Ishikawa (cell line): ENCODE results near the gene C19orf38.

Source experiments
- CEBPB ChIP-seq: IDR thresholded peaks from 2 replicates; pipeline ENCODE4 v1.6.1; 2012
- CREB1 ChIP-seq: IDR thresholded peaks from 2 replicates; pipeline ENCODE4 v1.6.1; 2012; ENCODE audit warnings: low read depth
- EGR1 ChIP-seq: IDR thresholded peaks from 2 replicates; pipeline ENCODE4 v1.6.1; 2012
- EP300 ChIP-seq: IDR thresholded peaks from 2 replicates; pipeline ENCODE4 v1.6.1; 2012; ENCODE audit warnings: borderline replicate concordance
- FOXM1 ChIP-seq: IDR thresholded peaks from 2 replicates; pipeline ENCODE4 v1.6.1; 2012; ENCODE audit warnings: low read depth, borderline replicate concordance
- MAX ChIP-seq: IDR thresholded peaks from 2 replicates; pipeline ENCODE4 v1.6.1; 2012
- NFIC ChIP-seq: IDR thresholded peaks from 2 replicates; pipeline ENCODE4 v1.6.1; 2012
- RAD21 ChIP-seq: IDR thresholded peaks from 2 replicates; pipeline ENCODE4 v1.6.1; 2012; ENCODE audit warnings: low read depth
- REST ChIP-seq: IDR thresholded peaks from 2 replicates; pipeline ENCODE4 v1.6.1; 2012; ENCODE audit warnings: low read depth, mild to moderate bottlenecking
- TAF1 ChIP-seq: IDR thresholded peaks from 2 replicates; pipeline ENCODE4 v1.6.1; 2012; ENCODE audit warnings: low read depth, mild to moderate bottlenecking
- TCF12 ChIP-seq: IDR thresholded peaks from 2 replicates; pipeline ENCODE4 v1.6.1; 2012; ENCODE audit warnings: low read depth
- TEAD4 ChIP-seq: IDR thresholded peaks from 2 replicates; pipeline ENCODE4 v1.6.1; 2012
- YY1 ChIP-seq: IDR thresholded peaks from 2 replicates; pipeline ENCODE4 v1.6.1; 2012; ENCODE audit warnings: low read depth
- ZBTB7A ChIP-seq: IDR thresholded peaks from 2 replicates; pipeline ENCODE4 v1.6.1; 2012; ENCODE audit warnings: low read depth
- TF ChIP-seq, protein P1 (sequence below): IDR thresholded peaks from 2 replicates; pipeline ENCODE4 v1.6.1; 2012

Gene C19orf38

DNA sequence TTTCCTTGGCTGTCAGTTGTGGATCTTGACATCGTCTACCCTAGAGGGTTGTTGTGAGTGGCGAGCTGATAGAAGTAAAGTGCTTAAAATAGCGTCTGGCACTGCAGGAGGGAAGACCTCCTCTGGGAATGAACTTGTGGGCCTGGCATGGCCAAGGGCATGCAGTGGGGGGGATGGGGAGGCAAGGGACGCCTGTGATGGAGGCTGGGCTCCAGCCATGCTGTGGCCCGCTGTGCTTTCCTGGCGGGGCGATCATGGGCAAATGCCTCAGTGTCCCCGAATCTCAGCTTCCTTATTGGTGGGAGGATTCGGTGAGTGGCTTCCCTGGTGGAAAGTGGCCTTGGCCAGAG, 33.9 kb downstream of the C19orf38 start:
- no peak for TF ChIP-seq EP300
- no peak for TF ChIP-seq RAD21
- TF ChIP-seq ZBTB7A = no peak
- TF ChIP-seq CREB1 = no peak
- no peak for TF ChIP-seq REST
- no peak for TF ChIP-seq TAF1
- TF ChIP-seq YY1 = no peak
- TF ChIP-seq MAX = no peak
- no peak for TF ChIP-seq TCF12
- TF ChIP-seq NFIC = no peak
- TF ChIP-seq, protein P1, sequence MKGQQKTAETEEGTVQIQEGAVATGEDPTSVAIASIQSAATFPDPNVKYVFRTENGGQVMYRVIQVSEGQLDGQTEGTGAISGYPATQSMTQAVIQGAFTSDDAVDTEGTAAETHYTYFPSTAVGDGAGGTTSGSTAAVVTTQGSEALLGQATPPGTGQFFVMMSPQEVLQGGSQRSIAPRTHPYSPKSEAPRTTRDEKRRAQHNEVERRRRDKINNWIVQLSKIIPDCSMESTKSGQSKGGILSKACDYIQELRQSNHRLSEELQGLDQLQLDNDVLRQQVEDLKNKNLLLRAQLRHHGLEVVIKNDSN = no peak
- no peak for TF ChIP-seq CEBPB
- TF ChIP-seq FOXM1 = no peak
- no peak for TF ChIP-seq TEAD4
- no peak for TF ChIP-seq EGR1

DNA sequence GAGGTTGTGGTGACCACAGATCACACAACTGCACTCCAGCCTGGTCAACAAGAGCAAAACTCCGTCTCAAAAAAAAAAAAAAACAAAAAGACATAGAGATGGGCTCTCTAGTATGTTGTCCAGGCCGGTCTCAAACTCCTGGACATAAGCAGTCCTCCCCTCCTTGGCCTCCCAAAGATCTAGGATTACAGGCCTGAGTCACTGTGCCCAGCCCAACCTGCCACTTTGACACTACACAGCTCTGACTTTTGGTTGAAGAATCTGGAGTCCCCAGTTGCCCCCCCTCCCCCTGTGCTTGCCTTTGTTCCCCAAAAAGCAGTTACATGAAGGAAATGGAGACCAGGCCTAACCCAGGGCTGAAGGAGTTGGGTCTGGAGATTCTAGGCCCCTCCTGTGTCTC, 36.1 kb downstream of the C19orf38 start:
- TF ChIP-seq RAD21 (no peak), REST (no peak), NFIC (no peak), EGR1 (no peak), ZBTB7A (no peak), MAX (no peak), TCF12 (no peak), TAF1 (no peak), CEBPB (no peak), FOXM1 (no peak), EP300 (no peak), YY1 (no peak), TEAD4 (no peak), CREB1 (no peak)
- TF ChIP-seq, protein P1 = no peak

DNA sequence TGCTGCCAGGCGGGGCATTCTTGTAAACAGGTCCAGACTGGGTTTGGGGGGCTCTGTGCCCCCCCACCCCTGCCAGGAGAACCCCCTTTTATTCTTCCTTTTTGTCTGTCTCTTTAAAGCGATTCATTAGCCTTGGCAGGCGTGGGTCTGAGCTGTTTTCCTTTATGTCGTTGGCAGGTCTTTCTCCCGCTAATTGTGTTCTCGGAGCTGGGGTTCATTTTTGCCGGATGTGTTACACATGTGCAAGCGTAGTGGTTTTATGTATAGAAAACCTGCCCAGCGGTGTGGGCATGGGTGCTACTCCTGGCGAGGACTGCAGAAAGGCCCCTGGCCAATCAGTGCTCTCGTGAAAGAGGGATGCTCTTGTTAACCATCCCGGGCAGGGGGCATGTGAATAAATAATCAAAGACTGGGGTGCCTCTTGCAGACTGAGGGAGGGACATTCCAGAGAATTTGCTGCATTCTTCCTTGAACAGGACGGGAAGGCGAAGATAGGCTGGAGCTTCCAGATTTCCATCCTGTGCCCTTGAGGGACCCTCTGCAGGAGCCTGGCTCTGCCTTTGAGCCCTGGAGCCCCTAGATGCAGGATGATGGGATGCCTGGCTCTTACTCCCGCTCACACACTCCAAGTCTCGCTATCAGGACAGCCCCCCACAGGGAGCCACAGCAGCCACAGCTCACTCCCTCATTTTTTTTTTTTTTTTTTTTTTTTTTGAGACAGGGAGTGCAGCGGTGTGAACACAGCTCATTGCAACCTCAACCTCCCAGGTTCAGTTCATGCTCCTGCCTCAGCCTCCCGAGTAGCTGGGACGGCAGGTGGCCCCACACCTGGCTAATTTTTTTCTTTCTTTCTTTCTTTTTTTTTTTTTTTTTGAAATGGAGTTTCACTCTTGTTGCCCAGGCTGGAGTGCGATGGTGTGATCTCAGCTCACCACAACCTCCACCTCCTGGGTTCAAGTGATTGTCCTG, 37.3 kb downstream of the C19orf38 start:
- TF ChIP-seq REST (no peak), CREB1 (no peak), MAX (no peak), TEAD4 (no peak), TCF12 (no peak), EGR1 (no peak), EP300 (no peak), RAD21 (no peak), CEBPB (no peak), ZBTB7A (no peak), NFIC (no peak), FOXM1 (no peak), TAF1 (no peak), YY1 (no peak)
- TF ChIP-seq, protein P1 = no peak
